Measurements from ENCODE around the gene SVBP. TPM values are rescaled to one million over a fixed set of nuclear protein-coding genes. Genes with fewer than 3 reads are reported as not detected.
A peak's percentile ranks its signal among the peaks of the same experiment; 100 is the strongest.

Gene SVBP
- total RNA-seq, 1 experiment from 2014 or later: 41.3 TPM

GRCh38 chr1:42831273-42831672 lies 14.1 kb upstream of the SVBP start:
- no peak overlapping the region for H2BK20ac ChIP-seq (ENCODE audit: low read depth, low read length, poor library complexity, severe bottlenecking)
- no peak overlapping the region for H3K9ac ChIP-seq (ENCODE audit: extremely low read depth, insufficient read length, low read length)
- H3K27ac ChIP-seq (ENCODE audit: insufficient read length, low read depth, low read length): no peak overlapping the region
- no peak for DNase-seq
- H3K23ac ChIP-seq (ENCODE audit: insufficient read length, low read depth, low read length): no peak overlapping the region
- H3K9me3 ChIP-seq (ENCODE audit: control insufficient read depth, low read depth, low read length): no peaks in the 10 kb centered on the region
- H4K91ac ChIP-seq (ENCODE audit: insufficient read length, low read depth, low read length): no peak overlapping the region
- peak overlapping the region in 1 of 3 experiments; percentile 49; a peak in 1 of 7 replicates for H3K27ac Mint-ChIP-seq
- no peaks in the 10 kb centered on the region for H4K20me1 ChIP-seq (ENCODE audit: control insufficient read depth, insufficient read depth, insufficient read length)
- no peaks in the 10 kb centered on the region for H3K27me3 ChIP-seq (ENCODE audit: insufficient read depth, low read length)
- no peak overlapping the region for H4K8ac ChIP-seq (replicated peaks; ENCODE audit: insufficient read length, low read depth, low read length)
- no peak overlapping the region for H2BK120ac ChIP-seq (ENCODE audit: low read depth, low read length, poor library complexity, severe bottlenecking)
- no peak overlapping the region for H3K56ac ChIP-seq (ENCODE audit: insufficient read length, low read depth, low read length)
- H2AK5ac ChIP-seq (ENCODE audit: insufficient read length, low read length): no peak overlapping the region
- H3K27me3 Mint-ChIP-seq (ENCODE audit: low read depth): no peaks in the 10 kb centered on the region
- TF ChIP-seq, protein P1, sequence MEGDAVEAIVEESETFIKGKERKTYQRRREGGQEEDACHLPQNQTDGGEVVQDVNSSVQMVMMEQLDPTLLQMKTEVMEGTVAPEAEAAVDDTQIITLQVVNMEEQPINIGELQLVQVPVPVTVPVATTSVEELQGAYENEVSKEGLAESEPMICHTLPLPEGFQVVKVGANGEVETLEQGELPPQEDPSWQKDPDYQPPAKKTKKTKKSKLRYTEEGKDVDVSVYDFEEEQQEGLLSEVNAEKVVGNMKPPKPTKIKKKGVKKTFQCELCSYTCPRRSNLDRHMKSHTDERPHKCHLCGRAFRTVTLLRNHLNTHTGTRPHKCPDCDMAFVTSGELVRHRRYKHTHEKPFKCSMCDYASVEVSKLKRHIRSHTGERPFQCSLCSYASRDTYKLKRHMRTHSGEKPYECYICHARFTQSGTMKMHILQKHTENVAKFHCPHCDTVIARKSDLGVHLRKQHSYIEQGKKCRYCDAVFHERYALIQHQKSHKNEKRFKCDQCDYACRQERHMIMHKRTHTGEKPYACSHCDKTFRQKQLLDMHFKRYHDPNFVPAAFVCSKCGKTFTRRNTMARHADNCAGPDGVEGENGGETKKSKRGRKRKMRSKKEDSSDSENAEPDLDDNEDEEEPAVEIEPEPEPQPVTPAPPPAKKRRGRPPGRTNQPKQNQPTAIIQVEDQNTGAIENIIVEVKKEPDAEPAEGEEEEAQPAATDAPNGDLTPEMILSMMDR (conservative IDR thresholded peaks at IDR 0.05): no peak
- H3K4me1 ChIP-seq (ENCODE audit: insufficient read depth, low read length): 0 out of 2 replicates have a peak, but pooled peaks cover 3% of the 10 kb centered on the region
- H3K9me3 Mint-ChIP-seq: no peaks in the 10 kb centered on the region
- no peak overlapping the region for H3K18ac ChIP-seq (ENCODE audit: insufficient read length, low read depth, low read length)
- no peak overlapping the region for H3K14ac ChIP-seq (ENCODE audit: insufficient read depth, low read length)
- no peak overlapping the region for H2AFZ ChIP-seq (ENCODE audit: low read length)
- no peak overlapping the region for H4K5ac ChIP-seq (ENCODE audit: insufficient read length, low read depth, low read length)
- no peak overlapping the region for H2BK5ac ChIP-seq (ENCODE audit: insufficient read length, low read length)
- no peak overlapping the region for H3K4me2 ChIP-seq (ENCODE audit: insufficient read depth, insufficient read length, low read length)
- H2BK15ac ChIP-seq (ENCODE audit: low read depth, low read length): no peak overlapping the region
- H3T11ph ChIP-seq (ENCODE audit: low read length): no peak overlapping the region
- no peak overlapping the region for H3K4me3 Mint-ChIP-seq
- no peaks in the 10 kb centered on the region for H3K36me3 Mint-ChIP-seq (ENCODE audit: insufficient read depth in 1 of 3, low read depth in 3 of 3)
- no peaks in the 10 kb centered on the region for H3K23me2 ChIP-seq (ENCODE audit: insufficient read length, low read depth, low read length, poor library complexity, severe bottlenecking)
- no peaks in the 10 kb centered on the region for H3K79me2 ChIP-seq (ENCODE audit: insufficient read depth, low read length)
- no peak overlapping the region for H2BK12ac ChIP-seq (ENCODE audit: insufficient read length, low read depth, low read length)
- no peak overlapping the region for H3K4ac ChIP-seq (ENCODE audit: low read depth, low read length)
- peaks cover 3% of the 10 kb centered on the region in 2 experiments; a peak in 1 of 4 replicates for H3K4me1 Mint-ChIP-seq
- H3K79me1 ChIP-seq (ENCODE audit: insufficient read depth, low read depth, low read length, poor library complexity, severe bottlenecking): no peaks in the 10 kb centered on the region
